ENCODE data around the gene RPL13A.

DNA sequence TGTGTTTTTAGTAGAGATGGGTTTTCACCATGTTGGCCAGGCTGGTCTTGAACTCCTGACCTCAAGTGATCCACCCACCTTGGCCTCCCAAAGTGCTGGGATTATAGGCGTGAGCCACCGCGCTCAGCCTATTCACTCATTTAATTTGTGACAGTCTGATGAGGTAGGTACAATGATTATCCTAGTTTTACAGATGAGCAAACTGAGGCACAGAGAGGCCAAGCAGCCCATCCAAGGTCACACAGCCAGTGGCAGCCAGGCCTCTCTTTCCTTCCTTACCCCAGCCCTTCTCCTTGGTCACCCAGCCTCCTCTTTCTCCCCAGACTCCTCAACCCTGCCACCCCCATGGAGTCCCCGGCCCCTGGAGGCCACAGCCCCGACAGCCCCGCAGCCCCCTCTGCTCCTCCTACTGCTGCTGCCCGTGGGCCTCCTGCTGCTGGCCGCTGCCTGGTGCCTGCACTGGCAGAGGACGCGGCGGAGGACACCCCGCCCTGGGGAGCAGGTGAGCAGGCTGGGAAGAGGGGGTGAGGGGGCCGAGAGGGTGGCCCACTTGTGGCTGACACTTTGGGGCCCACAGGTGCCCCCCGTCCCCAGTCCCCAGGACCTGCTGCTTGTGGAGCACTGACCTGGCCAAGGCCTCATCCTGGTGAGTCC is 7.3 kb upstream of the RPL13A start:
- TF ChIP-seq CTCF (IDR thresholded peaks at IDR 0.05; ENCODE audit: low read length) (no peak), EZH2phosphoT487 (IDR thresholded peaks at IDR 0.05; ENCODE audit: low read length) (no peak)
